ENCODE data around the gene GNAI2. TPM values are rescaled to one million over a fixed set of nuclear protein-coding genes. Genes with fewer than 3 reads are reported as not detected.

The GNAI2 gene
- total RNA-seq, 2 experiments from 2014 or later: 238 to 242 TPM

DNA sequence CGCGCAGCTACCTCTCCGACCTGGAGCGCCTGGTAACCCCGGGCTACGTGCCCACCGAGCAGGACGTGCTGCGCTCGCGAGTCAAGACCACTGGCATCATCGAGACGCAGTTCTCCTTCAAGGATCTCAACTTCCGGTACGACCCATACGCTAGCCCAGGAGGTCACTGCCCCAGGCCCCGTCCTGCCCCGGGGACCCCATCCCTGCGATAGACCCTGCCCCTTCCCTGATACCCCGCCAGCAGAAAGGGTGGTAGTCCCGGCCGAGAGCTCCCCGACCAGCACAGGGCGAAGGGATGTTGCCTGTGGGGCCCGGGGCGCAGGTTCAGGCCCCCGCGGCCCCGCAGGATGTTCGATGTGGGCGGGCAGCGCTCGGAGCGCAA, 42.3 kb upstream of the GNAI2 start:
- DNase-seq: no peak
- ATAC-seq: no peak
- Mint-ChIP-seq H3K27me3 (peaks cover 15% of the 10 kb centered on the region), H3K9me3 (no peaks in the 10 kb centered on the region), H3K36me3 (ENCODE audit: low read depth) (no peaks in the 10 kb centered on the region), H3K27ac (no peak overlapping the region), H3K4me1 (ENCODE audit: low read depth) (peaks cover 11% of the 10 kb centered on the region), H3K4me3 (no peak overlapping the region)
- intact Hi-C loops (cut with micrococcal nuclease): loop anchor here (2.0 kb wide), 2 partner anchors 33 to 85 kb away; partner anchors contain the start of gene LSMEM2
- TF ChIP-seq, protein P1, sequence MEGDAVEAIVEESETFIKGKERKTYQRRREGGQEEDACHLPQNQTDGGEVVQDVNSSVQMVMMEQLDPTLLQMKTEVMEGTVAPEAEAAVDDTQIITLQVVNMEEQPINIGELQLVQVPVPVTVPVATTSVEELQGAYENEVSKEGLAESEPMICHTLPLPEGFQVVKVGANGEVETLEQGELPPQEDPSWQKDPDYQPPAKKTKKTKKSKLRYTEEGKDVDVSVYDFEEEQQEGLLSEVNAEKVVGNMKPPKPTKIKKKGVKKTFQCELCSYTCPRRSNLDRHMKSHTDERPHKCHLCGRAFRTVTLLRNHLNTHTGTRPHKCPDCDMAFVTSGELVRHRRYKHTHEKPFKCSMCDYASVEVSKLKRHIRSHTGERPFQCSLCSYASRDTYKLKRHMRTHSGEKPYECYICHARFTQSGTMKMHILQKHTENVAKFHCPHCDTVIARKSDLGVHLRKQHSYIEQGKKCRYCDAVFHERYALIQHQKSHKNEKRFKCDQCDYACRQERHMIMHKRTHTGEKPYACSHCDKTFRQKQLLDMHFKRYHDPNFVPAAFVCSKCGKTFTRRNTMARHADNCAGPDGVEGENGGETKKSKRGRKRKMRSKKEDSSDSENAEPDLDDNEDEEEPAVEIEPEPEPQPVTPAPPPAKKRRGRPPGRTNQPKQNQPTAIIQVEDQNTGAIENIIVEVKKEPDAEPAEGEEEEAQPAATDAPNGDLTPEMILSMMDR (IDR thresholded peaks at IDR 0.05): no peak
- ChIA-PET CTCF (interaction anchor here (0.8 to 7.0 kb wide), 29 partner anchors 9 to 131 kb away, joined by 3 to 204 read pairs (median 6); partner anchors contain the start of gene SLC38A3), POLR2A (interaction anchor here (1.0 to 2.4 kb wide), 3 partner anchors 33 to 73 kb away, joined by 3 to 16 read pairs (median 3); no protein-coding TSS in a partner anchor)

GRCh38 chr3:50194128-50194902, 41.7 kb upstream of the GNAI2 start:
- ChIA-PET POLR2A (interaction anchor here (0.6 to 2.4 kb wide), 9 partner anchors 25 to 83 kb away, joined by 3 to 16 read pairs (median 3); no protein-coding TSS in a partner anchor), CTCF (interaction anchor here (0.6 to 7.0 kb wide), 43 partner anchors 8 to 523 kb away, joined by 3 to 204 read pairs (median 4); partner anchors contain the start of genes GNAI2, HYAL1, HYAL3 and NAA80)
- H3K4me3 Mint-ChIP-seq: peak overlapping the region; percentile 18
- DNase-seq: peak; percentile 88
- ATAC-seq: peak; percentile 71
- peaks cover 16% of the 10 kb centered on the region for H3K27me3 Mint-ChIP-seq
- TF ChIP-seq, protein P1 (IDR thresholded peaks at IDR 0.05): peak; percentile 85
- intact Hi-C loops (cut with micrococcal nuclease): no loop called here
- H3K4me1 Mint-ChIP-seq (ENCODE audit: low read depth): peaks cover 11% of the 10 kb centered on the region
- H3K36me3 Mint-ChIP-seq (ENCODE audit: low read depth): no peaks in the 10 kb centered on the region
- H3K27ac Mint-ChIP-seq: no peak overlapping the region
- H3K9me3 Mint-ChIP-seq: no peaks in the 10 kb centered on the region

DNA sequence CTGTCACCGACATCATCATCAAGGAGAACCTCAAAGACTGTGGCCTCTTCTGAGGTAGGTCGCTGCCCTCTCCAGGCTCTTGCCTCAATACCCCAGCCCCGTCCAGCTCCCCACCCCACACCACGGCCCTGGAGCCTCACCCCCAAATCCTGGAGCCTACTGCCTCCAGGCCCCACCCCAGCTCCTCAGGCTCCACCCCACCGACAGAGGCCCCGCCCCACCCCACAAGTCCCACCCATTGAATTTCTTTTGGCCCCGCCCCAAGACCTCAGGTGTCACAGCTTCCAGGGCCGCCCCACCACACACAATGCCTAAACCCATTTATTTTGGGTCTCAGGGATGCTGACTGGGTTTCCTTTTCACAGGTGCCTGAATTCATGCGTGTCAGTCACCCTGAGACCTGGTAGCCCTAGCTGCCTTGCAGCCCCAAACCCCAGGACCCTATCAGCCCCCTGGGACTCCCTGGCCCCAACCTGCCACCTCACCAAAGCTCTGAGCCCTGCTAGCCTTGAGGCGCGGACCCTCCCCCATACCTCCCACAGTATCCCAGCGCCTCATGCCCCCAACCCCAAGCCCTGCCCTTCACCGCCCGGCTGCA, 41.0 kb upstream of the GNAI2 start:
- POLR2A ChIA-PET: interaction anchor here (0.6 to 2.4 kb wide), 8 partner anchors 25 to 82 kb away, joined by 3 to 16 read pairs (median 3); no protein-coding TSS in a partner anchor
- peak; percentile 69 for ATAC-seq
- Mint-ChIP-seq H3K9me3 (no peaks in the 10 kb centered on the region), H3K27me3 (peaks cover 16% of the 10 kb centered on the region), H3K4me1 (ENCODE audit: low read depth) (peaks cover 11% of the 10 kb centered on the region), H3K27ac (no peak overlapping the region), H3K36me3 (ENCODE audit: low read depth) (no peaks in the 10 kb centered on the region), H3K4me3 (peak overlapping the region; percentile 18)
- CTCF ChIA-PET: interaction anchor here (0.7 to 7.0 kb wide), 38 partner anchors 8 to 523 kb away, joined by 3 to 204 read pairs (median 4); partner anchors contain the start of genes GNAI2, HYAL1, HYAL3 and NAA80
- TF ChIP-seq, protein P1 (IDR thresholded peaks at IDR 0.05): no peak
- DNase-seq: peak; percentile 62
- intact Hi-C loops (cut with micrococcal nuclease): no loop called here

DNA sequence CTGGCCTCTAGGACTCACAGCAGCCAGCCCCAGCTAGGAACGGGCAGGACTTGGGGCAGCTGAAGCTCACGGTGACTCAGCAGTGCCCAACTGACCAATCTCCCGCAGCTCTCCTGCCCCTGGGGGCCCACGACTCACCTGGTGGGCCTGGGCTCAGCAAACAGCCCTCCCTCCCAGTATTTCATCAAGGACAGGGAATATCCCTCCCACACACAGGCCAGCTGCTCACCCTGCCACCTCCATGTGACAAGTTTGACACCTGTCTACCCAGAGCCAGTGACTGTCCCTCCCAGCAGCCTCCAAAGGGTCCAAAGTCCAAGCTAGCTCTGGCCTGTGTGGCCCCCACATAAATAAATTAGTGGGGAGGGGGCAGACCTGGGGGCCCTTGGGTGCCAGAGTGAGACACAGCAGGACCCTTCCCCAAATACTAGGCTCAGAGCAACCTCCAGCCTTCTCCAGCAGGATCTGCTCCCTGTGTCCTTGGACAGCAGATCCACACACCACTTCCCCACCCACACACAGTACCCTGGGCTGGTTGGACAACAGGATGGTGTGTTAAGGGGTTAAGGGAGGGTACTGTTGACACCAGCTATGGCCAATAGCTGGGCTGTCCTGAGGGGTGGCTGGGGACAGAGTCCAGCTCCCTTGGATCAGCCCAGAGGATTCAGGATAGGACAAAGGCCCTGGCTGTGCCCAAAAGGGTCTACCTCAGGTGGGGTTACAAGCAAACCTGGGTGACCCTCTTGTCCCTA, 40.3 kb upstream of the GNAI2 start:
- TF ChIP-seq, protein P1 (IDR thresholded peaks at IDR 0.05): no peak
- DNase-seq (no peak), ATAC-seq (no peak)
- intact Hi-C loops (cut with micrococcal nuclease): no loop called here
- Mint-ChIP-seq H3K4me1 (ENCODE audit: low read depth) (peaks cover 11% of the 10 kb centered on the region), H3K9me3 (no peaks in the 10 kb centered on the region), H3K36me3 (ENCODE audit: low read depth) (no peaks in the 10 kb centered on the region), H3K4me3 (no peak overlapping the region), H3K27ac (no peak overlapping the region), H3K27me3 (peaks cover 17% of the 10 kb centered on the region)
- CTCF ChIA-PET: interaction anchor here (0.7 to 7.0 kb wide), 26 partner anchors 7 to 524 kb away, joined by 3 to 204 read pairs (median 6); partner anchors contain the start of genes GNAI2, HYAL3, NAA80 and SLC38A3
- POLR2A ChIA-PET: interaction anchor here (0.9 to 2.4 kb wide), 8 partner anchors 25 to 97 kb away, joined by 3 to 16 read pairs (median 3); partner anchors contain the start of gene IFRD2
